Epithelial cell of proximal tubule (primary cell): ENCODE data around the gene ZBTB21. TPM values are rescaled to one million over a fixed set of nuclear protein-coding genes. Genes with fewer than 3 reads are reported as not detected.

ENCODE experiments used
- DNase-seq: peaks from one replicate; pipeline ENCODE4 v3.0.0-alpha.2; 2011; ENCODE audit warnings: low read depth
- H3K4me3 ChIP-seq: 2 replicates; pipeline ENCODE4 v1.5.1; 2011; ENCODE audit warnings: low read depth, mild to moderate bottlenecking, low read length
- CTCF ChIP-seq: conservative IDR thresholded peaks from 2 replicates; pipeline ENCODE4 v1.5.1; 2012; ENCODE audit warnings: low read depth, mild to moderate bottlenecking, low read length
- total RNA-seq: library from RNA; depleted of rRNA; stranded (reverse); fragments of >200 nt; gene quantifications from 2 replicates; pipeline ENCODE4 v1.2.3, GENCODE V29; 2015

The ZBTB21 gene
- total RNA-seq, 1 donor from 2014 or later, result 6.3 TPM

- no peak overlapping the region for H3K4me3 ChIP-seq
- DNase-seq, result no peak
- TF ChIP-seq CTCF, result no peak
Observed at GRCh38 chr21:42028766-42029425, 18.7 kb upstream of the ZBTB21 start.

DNA sequence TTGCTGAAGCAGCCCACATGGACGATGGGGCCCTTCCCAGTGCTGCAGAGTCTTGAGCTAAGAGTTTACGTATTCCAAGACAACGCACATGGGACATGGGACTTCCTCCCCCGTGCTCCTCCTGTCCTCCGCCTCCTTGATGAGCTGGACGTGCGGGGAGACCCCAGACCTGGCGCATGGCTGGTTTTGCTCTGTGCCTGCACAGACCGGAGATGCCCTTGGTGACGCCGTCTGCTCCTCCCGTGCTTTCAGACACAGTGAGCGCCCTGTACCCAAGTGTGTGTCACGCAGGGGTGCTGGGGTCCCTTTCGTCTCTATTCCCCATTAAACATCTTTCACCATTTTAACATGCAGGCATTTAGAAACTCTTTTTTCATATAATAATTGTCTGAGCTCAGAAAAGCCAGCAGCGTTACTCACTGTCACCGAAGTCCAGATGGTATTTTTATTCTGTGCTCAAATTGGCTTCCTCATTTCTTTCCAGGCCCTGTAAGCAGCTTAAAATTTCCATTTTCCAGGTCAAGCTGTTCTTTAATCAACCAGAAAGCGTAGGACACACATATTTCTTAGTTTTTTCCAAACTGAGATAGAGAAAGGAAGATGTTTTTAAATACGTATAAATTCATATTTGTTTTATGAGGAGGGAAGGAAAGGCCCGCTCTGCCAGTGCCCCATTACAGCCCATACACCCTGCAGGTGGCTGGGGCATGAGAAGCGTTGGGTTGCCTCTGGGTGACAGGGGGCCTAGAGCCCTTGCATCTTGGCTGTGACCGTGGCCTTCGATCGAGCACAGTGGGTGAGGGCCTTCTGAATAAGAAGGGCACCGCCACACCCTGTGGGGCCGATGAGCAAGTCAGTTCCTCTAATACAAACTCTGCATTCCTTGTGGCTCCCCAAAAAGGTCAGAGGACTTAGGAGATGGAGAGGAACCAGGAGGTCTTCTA is 17.9 kb upstream of the ZBTB21 start:
- no peak overlapping the region for H3K4me3 ChIP-seq
- DNase-seq, result no peak
- no peak for TF ChIP-seq CTCF

GRCh38 chr21:42027085-42027821 is 17.1 kb upstream of the ZBTB21 start:
- TF ChIP-seq CTCF, result no peak
- no peak for DNase-seq
- H3K4me3 ChIP-seq, result no peak overlapping the region

GRCh38 chr21:42026082-42026435 is 15.9 kb upstream of the ZBTB21 start:
- H3K4me3 ChIP-seq, result no peak overlapping the region
- DNase-seq, result no peak
- no peak for TF ChIP-seq CTCF

DNA sequence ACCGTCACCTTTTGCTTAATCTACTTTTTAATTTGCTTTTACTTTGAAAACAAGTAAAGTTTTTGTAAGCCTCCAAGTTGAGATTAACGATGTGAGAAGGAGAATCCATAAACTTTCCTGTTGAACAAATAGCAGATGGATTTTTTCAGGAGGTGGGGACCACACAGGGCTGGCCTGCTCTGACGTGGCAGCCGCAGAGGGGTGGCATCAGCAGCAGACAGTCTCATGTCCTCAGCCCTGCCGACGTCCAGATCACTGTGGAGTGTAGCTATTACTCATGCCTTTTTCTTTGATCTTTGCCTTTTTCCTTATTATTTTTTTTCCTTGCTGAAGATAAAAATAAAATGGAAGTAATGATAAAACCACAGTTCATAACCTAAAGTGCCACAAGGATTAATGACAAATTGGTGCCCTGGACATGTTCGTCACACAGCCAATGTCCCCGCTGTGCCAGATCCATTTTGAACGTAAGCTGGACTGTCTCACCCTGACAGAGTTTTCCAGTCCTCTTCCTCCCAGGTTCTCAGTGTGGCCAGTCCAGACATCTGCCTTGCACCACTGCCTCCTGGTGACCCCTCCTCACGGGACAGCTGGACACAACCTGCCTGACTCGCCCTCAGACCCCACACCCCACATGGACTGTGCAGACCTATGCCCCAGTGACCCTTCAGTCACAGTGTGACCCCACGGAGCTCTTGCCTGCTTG is 15.4 kb upstream of the ZBTB21 start:
- DNase-seq, result no peak

More for the DNA sequence above, 15.4 kb upstream of the ZBTB21 start:
- no peak for TF ChIP-seq CTCF
- H3K4me3 ChIP-seq, result no peak overlapping the region
